NCI-H1436 (cell line): Measurements from ENCODE around the gene CHST7.
"Not testable (repeated sequence)": the region's sequence is repeated elsewhere in the genome, so short reads cannot be mapped to it uniquely, and the experiment has no call there.

Experiments
- DNase-seq: peaks from one replicate; lab custom pipeline; 2025; lab: John Stamatoyannopoulos, UW

CHST7 gene, protein sequence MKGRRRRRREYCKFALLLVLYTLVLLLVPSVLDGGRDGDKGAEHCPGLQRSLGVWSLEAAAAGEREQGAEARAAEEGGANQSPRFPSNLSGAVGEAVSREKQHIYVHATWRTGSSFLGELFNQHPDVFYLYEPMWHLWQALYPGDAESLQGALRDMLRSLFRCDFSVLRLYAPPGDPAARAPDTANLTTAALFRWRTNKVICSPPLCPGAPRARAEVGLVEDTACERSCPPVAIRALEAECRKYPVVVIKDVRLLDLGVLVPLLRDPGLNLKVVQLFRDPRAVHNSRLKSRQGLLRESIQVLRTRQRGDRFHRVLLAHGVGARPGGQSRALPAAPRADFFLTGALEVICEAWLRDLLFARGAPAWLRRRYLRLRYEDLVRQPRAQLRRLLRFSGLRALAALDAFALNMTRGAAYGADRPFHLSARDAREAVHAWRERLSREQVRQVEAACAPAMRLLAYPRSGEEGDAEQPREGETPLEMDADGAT

DNA sequence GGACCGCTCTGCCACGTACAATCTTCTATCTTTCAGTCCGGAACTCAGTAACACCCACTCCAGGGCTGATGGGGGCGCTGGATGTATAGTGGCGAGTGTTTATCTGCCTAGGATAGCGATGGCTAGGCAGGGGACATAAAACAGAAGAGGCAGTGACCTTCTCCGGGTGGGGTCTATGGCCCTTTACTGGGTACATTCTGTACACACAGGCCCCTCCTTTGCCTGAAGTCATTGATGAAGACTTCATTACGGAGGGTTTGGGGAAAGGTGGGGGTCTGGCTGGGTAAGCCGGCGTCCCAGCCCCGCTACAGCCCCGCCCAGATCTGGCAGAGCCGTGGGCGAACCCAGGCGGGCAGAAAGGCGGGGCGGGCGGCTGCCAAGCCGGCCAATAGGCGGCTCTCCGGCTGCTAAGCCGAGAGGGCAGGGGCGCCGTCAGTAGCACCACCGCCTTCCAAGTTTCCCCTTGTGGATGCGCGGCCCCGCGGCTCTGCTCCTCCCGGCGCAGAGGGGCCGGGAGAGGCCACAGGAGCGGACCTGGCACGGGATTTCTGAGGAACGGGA, at the start of gene CHST7:
Gene CHST7, plus strand, starts transcription at position 435 of the 561 bp plus-strand sequence. CDS start 167 bp downstream, outside the sequence.
- peak; percentile 55 for DNase-seq

DNA sequence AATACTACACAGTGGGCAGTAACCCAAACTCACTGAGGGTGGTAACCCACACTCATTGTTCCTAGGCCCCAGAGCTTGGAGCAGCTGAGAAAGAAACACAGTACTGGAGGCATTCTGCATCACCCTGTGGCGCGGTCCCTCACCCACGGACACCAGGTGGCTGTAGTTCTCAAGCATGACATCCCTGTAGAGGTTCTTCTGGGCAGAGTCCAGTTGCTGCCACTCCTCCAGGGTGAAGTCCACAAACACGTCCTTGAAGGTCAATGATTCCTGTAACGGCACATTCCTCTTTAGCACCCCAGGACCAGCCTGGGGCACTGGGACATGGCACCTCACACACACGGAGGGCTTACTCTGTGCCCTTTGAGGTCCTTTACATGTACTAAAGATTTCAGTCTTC, 44.9 kb upstream of the CHST7 start:
- DNase-seq, result not testable (repeated sequence)

DNA sequence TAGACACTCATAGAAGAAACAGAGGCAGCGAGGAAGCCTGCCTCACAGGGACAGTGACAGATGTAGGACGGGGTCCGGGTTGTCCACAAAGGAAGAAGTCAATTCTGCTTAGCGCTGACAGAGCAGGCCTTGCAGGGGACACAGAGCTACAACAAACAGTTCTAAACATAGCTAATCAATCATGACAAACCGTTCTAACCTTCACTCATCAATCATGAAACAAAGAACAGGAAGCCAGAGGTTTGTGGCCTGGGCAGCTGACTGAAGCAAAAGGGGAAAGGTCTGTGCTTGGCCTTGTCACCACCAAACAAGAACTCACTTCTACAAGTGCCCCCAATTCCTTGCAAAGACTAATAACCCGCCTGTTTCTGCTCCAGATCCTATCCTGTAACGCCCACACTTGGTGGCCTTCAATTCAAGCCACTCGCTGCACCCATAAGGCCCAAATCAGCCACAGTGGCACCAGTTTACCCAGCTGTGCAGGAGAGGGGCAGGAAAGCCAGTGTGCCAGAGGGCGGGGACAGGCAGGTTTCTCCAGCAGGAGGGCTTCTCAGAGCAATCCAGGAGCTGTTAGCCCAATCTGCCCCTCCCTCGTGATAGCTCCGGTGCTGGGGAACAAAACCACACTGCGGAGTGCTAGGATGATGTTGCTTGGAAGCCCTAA, 43.7 kb upstream of the CHST7 start:
- DNase-seq, result not testable (repeated sequence)

DNA sequence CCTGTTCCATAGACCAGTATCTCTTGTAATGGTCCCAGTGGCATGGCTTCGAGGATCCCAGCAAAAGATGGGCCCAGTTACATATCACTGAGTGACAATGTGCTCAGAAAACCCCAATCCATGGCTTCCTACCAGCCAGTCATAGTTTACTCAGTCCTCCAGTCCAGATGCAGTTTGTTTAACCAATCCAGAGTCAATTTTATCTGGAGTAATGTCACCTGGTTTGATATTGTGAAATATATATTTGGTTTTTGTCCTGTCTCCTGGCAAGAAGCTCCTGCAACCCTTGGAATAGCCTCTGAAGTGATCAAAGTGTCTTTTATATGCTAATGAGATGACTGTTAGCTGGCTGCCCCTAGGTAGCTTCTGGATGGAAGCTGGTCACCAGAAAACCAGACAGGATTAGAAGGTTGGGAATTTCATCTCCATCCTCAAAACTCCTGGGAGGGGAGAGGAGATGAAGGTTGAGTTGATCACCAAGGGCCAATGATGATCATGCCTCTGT, 43.1 kb upstream of the CHST7 start:
- DNase-seq, result not testable (repeated sequence)

DNA sequence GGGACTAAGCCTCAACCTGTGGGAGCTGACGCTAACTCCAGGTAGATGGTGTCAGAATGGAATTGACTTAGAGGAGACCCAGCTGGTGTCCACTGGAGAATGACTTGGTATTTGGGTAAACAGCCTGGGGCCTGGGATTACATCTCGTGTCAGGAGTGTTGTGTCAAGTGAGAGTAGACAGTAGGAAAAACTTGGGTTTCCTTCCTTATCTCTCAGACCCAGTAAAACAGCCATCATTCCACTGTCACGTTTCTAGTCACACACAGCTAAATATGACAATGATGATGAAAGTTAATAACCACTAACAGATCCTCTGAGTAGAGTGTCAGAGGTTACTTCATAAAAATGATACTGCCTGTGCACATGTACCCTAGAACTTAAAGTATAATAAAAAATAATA, 42.1 kb upstream of the CHST7 start:
- no peak for DNase-seq

DNA sequence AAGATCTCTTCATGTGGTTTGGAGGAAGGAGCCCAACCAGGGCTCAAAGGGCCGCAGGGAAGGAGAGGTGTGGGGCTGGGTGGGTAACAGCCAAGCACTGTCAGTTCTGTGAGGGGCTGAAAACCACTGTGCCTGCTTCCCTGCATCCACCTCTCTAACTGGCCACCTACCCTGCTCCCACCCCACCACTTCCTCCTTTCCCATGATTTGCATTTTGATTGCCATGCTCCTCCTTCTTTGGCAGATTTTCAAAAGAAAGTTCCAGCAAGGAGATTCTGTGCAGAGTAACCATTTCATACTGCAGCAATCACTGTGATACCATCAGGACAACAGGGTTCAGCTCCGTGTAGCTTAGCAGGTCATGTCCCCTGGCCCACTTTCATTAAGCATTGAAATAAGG, 30.1 kb upstream of the CHST7 start:
- no peak for DNase-seq

DNA sequence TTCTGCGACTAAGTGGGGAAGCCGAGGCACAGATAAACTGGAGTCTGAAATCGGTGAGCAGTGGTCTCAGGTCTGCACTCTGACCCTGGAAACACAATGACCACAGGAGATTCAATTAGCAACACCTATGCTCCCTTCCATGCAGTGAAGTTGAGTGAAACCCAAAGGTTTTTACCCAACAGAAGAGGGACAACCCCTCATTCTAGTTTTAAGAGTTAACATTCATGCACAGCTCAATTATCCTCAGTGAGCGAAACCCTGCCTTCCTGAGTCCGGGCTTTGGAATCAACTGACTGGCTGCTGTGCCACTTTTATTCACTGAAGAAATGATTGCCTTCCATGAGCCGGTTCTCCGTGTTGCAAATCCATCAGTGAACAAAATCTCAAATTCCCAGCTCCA, 29.0 kb upstream of the CHST7 start:
- not testable (repeated sequence) for DNase-seq

DNA sequence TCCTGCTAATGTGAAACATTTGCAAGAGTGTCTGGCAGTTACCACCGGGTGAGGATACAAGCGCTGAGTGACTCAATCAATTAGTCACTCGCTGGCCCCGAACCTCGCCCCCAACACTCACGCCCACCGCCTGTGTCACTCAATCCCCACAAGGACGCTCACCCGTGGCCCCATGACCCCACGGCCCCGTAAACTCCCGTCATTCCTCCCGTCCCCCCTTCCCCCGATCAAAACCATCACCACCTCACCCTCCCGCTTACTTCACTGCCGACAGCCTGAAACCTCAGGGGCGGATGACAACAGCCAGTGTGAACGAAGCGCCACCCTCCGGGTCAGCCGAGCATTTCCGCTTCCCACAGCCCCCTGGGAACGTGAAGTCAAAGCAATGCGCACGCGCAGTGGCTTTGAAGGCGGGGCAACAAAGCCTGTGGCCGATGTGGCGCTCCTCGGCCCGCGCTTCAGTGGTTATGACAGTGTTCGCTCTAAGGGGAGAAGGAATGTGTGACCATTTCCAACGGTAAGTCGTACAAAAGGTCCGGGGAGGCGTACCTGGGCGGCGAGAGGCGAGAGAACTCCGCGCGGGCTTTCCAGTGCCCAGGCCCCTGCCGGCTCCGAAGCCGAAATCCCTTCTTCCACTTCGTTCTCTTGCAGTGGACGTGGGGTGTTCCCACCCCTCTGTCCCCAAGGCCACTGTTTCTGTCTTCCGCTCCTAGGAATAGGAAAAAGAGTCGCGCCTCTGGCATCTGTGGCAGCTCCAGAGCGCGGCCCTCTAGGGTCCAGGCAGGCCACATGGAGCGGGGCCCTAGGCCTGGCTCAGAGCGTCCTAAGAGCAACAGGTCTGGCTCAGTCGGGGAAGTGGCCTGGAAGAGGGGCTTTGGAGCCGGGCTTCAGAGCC, 28.2 kb upstream of the CHST7 start, which contains the start of gene ZNF674:
Gene ZNF674, minus strand, starts transcription at position 311 of the 895 bp plus-strand sequence. CDS start 3,334 bp downstream, outside the sequence.
- DNase-seq, result peak; percentile 85

DNA sequence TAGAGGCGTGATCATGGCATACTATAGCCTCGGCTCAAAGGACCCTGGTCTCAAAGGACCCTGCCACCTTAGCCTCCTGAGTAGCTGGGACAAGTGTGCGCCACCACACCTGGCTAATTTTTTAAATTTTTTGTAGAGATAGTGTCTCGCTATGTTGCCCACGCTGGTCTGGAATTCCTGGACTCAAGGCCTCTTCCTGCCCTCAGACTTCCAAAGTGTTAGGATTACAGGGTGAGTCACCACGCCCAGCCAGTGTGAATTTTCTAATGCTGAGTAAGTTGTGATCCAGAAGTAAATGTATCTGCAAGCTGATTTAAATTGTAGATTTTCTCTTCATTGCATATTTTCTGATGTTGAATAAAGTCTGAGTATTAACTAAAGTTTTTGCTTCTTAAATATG, 25.7 kb upstream of the CHST7 start:
- no peak for DNase-seq

DNA sequence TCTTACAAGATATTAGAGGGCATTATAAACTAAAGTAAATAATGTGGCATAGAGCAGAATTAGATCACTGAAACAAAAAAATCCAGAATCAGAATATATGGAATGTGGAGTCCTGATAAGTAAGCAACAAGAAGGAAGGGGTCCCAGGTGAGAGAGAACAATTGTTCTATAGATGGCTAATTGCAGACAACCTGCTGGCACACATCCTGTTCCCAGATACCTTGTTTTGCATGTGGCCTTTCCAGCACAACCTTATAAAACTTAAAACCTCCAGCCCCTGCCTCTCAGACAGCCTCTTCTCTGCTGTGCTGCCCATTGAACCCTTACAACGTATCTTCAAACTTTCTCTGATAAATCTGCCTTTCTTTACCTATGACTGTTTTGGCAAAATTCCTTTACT, 23.7 kb upstream of the CHST7 start:
- DNase-seq, result no peak

DNA sequence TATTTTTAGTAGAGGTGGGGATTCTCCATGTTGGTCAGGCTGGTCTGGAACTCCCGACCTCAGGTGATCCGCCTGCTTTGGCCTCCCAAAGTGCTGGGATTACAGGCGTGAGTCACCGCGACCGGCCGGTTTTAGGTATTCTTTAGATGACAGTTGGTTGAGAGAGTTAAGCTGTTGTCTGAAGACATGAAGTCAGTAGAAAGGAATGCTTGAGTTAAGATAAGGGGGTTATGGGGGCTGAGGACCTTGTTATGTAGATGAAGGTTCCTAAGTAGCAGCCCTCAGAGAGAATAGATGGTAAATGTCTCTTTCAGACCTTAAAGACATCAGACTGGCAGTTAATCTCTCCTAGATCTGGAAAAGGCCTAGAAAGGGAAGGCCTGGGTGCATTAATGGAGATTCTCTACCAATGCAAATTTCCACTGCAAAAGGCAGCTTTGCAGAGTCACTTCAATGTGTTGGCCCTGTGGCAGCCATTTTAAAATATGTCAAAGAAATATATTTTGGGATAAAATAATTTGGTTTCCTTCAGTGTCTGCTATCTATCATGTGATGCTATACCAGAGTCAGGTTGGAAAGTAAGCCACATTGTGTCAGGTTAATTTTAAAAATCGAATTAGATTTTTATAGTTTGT, 22.0 kb upstream of the CHST7 start:
- DNase-seq, result no peak

DNA sequence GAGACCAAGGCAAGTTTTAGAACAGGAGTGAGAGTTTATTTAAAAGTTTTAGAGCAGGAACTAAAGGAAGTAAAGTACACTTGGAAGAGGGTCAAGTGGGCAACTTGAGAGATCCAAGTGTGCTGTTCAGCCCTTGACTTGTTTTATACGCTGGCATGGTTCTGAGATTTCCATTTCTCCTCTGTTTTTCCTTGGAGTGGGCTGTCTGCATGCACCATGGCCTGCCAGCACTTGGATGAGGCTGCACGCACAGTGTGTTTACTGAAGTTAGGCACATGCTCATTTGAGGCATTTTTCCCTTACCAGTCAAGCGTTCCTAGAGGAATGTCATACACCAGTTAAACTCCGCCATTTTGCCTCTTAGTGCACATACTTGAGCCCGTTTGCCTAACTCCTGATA, 19.6 kb upstream of the CHST7 start:
- DNase-seq, result no peak

DNA sequence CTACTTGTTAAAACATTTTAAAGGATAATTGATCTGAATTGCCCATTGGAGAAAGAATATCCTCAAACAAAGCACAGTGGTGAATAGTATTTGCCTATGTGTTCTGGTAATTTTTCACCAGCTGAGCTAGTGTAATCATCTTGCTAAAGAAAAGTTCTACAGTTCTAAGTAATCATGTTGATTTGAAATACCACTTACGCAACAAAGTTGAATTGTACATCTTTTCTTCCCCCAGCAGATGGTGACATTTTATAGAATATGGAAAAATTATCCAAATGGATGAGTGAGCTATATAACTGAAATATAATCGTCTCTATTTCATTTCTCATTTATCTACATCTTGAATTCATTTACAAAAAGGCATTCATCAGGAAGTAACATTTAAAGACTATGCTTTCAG, 18.6 kb upstream of the CHST7 start:
- DNase-seq, result peak; percentile 18

DNA sequence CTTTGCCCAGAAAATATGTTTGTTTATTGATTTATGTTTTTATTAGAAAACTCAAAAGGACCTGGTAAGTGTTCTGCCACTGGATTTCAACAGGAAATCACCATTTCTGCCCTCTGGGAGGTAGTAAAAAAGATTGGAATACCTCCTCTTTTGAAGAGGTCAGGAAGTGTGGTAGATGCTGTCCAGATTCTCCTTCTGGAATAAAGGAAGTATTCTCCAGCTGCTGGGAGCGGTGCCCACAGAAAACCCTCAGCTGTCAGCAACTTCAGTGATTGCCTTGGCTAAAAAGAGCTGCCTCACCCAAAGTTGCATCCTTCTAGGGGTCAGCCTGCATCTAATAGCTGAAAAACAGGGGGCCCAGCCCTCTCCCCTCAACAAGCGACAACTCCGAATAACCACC, 14.5 kb upstream of the CHST7 start:
- DNase-seq, result no peak

DNA sequence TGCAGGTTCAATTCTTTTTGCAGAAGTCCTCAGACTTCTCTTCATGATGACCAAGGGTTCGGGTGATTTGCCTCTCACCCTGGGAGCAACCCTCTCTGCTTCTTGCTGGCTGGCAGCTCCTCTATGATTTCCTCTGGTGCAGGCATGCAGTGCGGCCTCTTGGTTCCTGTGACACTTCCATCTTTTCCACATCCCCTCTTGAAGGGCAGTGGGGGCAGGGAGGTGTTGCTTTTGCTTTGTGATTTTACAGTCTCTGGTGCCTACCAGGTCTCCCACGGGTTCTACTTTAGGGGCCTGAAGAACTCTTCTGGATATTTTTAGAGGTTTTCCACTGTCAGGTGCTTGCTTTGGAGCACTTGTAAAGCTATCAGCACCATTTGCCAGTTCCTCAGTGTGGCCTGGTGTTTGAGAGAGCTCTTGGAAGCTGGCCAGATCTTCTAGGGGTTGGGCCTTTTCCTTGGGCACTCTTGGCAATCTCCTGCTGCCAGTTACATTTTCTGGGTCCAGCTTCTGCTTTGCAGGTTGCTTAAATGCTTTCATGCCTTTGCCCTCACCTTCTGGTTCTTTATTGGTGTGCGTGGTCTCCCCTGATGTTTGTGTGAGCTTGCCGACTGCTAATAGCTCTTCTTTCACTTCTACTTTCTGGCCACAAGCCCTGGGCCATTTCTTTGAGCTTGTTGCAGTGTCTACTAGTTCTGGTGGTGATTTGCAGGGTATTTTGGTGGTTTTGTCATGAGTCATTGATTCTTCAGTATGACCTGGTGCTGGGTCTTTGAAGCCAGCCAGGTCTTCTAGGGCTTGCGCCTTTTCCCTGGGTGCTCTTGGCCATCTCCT, 11.5 kb upstream of the CHST7 start:
- no peak for DNase-seq

DNA sequence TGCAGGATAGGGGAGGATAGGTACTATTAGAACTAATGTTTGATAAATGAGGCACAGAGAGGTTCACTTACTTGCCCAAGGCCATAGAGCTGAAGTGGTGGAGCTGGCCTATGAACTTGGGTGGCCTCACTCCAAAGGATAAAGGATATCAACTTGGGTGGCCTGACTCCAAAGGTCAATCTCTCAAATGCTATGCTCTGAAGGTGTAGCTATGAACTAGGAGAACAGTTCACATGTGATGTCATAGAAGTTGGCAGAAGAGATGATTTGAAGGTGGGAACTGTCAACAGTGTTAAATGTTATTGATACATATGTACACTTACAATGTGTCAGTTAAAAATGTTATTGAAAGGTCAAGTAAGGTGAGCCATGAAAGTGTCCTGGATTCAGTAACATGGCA, 6.2 kb upstream of the CHST7 start:
- DNase-seq, result no peak

DNA sequence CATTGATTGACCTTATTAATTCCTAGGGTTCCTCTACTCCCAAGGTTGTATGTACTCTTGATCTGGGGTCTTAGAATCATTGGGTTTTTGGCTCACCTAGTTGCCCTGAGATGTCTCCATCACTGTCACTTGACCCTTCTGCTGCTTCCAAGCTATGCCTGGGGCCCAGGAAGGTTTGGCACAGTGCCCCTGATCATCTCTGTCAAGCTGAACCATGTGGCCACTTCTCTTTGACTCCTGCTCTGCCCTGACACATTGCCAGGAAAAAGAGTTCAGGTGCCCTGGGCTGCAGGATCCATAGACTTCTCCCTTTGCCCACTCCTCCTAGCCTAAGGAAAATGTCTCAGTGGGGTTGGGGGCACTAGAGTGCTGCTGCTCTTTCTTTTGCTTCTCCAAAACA, 3.9 kb upstream of the CHST7 start:
- no peak for DNase-seq

DNA sequence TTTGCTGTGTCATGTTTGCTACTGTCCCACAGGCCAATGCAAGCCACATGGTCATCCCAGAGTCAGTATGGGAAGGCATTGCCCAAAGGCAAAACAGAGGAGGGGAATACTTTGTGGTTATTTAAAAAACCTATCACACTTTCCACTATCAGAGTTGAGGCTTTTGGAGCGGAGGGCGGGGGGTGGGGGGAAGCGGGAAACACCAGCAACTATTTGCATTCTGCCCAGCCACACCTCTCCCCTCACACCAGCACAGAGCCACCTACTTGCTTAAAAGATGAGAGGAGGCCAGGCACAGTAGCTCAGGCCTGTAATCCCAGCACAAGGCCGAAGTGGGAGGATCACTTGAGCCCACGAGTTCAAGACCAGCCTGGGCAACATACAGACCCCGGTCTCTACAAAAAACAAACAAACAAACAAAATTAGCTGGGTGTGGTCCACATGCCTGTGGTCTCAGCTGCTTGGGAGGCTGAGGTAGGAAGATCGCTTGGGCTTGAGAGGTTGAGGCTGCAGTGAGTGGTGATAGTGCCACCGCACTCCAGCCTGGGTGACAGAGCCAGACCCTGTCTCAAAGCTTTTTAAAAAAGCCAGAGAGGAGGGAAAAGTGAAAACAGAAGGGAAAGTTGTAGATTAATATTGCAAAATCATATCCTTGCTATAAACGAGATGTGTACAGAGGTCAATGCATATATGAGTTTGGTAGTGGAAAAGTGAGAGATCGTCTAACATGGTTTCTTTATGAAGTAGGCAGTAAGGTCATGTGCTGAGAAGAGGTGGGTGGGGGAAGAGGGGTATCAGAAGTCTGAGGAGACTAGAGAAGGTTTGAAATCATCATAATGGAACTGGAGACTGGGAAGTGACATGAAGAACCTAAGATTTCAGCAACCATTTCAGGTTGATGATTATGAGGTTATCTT, 1.9 kb upstream of the CHST7 start:
- no peak for DNase-seq

DNA sequence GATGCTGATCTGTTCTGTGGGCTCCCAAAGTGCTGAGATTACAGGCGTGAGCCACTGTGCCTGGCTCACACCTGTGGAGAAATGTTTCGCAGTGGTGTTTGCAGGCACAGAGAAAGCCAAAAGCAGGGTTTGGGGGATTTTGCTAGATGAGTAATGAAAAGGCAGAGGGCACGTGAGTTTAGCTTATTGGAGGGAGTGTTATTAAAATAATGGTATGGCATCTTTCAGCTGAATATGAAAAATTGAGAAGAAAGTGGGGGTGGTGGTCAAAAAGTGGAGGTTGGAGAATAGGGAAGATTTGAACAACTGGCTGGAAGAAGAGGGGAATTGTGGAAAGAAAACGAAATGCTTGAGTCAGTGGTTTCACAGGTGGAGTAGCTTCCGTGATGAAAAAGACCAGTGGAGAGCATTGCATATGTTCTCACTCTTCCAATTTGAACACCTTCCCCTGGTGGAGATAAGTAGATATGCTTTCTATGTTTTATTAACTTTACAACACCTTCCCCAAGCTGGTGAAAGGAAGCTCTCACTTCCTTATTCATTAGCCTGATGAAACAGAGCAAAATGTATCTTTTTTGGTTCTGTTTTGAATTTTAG, 1.1 kb upstream of the CHST7 start:
- no peak for DNase-seq
